HG03432 (cell line): ENCODE measurements around the gene FBLN1.
"Not testable (repeated sequence)": the region's sequence is repeated elsewhere in the genome, so short reads cannot be mapped to it uniquely, and the experiment has no call there.

Source experiments
- ATAC-seq: cut with Tn5 transposase; IDR thresholded peaks from one replicate; pipeline ENCODE4 v1.9.1; 2021; ENCODE audit warnings: mild to moderate bottlenecking, moderate library complexity; ENCODE audit not compliant: unreplicated experiment

FBLN1 gene

DNA sequence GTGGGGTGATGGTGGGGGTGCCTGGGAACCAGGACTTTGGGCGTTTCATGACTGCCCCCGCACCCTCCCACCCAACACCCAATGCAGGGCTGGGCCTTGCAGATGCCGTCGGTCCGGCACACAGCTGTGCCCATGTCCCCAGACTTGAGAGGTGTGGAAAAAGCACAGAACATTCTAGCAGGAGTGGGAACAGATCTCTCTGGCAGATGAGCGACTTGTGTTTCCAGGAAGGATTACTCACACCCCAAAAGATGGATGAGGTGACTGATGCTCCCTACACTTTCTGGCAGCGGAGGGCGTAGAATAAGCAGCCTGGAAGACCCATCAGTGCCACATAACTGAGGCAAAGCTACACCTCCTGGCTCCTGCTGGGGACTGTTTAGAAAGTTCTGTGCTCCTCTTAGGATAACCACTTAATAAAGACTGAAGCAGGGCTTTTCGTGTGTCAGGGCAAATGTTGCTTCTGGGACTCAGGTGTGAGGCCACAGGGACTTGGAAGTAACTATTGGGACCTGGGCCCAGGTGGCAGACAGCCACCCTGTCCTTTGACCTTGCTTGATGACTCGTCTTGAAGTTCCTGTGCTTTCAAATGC lies 24.2 kb downstream of the FBLN1 start:
- no peak for ATAC-seq

DNA sequence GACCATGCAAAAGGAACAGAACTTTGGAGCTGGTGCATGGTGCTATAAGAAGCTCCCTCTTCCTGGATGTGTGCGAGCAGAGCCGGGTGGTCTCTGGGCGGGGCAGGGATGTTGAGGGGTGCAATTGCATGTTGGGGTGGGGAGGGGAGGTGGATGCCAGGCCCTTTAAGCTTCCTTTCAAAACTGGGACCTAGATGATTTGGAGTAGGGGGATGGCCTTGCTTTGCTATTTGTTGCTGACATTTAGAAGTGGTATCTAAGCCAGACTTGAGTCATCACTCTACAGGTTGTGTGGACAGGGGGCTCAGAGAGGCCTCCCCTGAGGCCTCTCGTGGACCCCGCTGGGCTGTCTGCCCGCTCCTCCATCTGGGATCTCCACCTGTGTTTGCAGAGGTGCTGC lies 24.8 kb downstream of the FBLN1 start:
- no peak for ATAC-seq

DNA sequence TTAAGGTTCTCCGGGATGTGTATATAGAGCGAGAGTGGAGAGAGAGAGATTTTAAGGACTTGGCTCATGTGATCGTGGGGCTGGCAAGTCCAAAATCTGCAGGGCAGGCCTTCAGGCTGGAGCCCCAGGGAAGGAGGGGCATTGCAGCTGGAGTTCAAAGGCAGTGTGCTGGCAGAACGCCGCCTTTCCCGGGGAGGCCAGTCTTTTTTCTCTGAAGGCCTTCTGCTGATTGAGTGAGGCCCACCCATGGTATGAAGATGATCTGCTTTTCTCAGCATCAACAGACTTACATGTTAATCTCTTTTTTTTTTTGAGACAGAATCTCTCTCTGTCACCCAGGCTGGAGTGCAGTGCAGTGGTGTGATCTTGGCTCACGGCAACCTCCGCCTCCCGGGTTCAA lies 25.4 kb downstream of the FBLN1 start:
- ATAC-seq: no peak

DNA sequence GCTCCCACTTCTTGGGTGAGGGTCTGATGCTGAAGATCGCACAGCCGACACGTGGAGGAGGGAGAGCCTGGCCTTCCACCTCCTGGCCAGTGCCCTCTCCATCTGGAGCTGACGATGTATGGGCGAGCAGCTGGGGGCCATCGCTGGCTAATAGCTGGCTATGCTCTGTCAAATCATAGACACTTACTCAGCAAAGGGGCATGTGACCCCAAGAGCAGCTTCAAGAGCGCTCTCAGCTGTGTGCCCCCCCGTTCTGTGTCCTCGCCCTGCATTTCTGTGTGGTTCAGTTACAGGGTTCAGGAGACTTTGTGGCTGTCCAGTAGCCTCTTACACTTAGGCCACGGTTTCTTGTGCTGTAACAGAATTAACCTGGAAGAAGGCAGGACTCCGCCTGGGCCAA lies 26.4 kb downstream of the FBLN1 start:
- ATAC-seq: no peak

DNA sequence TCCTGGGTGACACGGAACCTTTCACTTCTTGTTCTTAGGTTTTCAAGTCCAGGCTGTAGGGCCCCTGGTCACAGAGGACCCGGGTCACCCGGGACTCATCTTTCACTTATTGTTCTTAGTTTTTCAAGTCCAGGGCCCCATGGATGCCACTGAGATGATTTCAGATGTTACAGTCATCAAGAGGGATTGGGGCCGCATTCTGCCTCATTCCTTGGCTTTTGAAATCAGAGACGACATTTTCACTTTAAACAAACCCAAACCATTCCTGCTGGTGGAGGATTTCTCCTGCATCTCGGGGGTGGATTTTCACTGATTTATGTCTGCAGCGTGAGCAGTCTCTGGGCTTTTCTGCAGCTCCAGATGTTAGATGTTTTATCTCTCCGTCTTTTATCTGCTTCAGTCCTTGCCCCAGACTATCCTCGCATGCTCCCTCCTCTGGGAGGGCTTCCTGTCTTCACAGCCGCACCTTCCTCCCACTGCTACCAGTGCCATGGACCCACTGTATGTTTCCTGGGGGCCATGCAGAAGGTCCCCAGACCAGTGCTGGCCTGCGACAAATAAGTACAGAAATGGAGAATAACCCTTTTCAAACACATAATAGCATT lies 27.4 kb downstream of the FBLN1 start:
- no peak for ATAC-seq

DNA sequence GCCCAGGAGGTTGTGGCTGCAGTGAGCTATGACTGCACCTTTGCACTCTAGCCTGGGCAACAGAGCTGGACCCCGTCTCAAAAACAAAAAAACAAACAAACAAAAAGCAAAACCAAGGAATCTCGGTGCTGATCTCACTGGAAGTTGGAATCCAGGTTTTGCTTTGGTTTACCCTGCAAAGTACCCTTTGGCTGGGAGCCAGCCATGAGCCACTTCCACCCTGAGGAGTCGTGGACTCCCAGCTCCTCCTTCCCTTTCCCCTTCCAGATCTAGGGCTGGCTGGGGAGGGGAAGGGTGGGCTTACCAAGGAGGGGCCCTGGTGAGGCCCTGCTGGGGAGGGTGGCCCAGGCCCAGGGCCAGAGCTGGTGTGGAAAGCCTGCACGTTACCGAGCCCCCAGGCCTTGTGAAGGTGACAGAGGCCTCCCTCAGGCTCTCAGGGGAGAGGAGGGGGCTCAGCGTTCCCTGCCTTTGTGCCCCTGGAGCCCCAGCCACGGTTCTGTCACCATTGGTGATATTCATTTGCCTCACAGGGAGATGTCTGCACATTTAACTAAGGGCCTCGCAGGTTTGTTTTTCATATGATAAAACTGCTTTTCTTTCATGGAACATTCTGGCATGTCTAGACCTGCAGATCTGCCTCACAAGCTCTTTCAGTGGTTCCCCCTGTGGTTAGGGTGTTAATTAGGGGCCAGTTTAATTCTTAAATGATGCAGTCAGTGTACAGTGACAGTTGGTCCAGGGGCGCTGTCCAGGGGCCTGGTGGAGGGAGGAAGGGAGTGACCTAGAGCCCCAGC lies 29.0 kb downstream of the FBLN1 start:
- ATAC-seq: no peak

DNA sequence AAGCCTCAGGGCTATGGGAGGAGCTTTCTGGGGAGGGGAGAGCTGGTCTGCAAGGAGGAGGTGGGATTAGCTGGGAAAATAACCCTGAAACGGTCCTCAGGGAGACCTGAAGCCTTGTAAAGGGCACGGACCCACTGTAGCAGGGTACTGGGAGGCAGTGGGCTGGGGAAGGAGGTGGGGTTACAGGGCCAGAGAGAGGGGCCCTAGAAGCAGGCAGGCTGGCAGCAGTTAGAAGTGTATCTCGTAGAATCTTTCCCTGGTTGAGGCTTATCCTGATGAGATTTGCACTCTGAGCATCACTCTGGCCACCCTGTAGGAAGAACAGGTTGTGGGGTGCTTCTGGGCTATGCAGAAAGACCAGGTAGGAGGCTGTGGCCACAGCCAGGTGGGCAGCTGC lies 29.6 kb downstream of the FBLN1 start:
- no peak for ATAC-seq

DNA sequence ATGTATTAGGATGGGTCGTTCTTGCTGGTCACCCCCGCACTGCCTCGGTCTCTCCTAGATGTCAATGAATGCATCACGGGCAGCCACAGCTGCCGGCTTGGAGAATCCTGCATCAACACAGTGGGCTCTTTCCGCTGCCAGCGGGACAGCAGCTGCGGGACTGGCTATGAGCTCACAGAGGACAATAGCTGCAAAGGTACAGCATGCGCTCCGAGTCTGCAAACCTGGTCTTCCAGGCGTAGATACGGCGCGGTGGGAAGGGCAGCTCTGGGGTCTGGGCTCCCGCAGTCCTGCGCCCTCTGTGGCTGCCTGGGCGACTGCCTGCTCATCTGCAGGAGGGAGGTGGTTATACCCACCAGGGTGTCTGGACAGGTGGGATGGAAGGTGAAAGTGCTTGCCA lies 31.0 kb downstream of the FBLN1 start:
- no peak for ATAC-seq

DNA sequence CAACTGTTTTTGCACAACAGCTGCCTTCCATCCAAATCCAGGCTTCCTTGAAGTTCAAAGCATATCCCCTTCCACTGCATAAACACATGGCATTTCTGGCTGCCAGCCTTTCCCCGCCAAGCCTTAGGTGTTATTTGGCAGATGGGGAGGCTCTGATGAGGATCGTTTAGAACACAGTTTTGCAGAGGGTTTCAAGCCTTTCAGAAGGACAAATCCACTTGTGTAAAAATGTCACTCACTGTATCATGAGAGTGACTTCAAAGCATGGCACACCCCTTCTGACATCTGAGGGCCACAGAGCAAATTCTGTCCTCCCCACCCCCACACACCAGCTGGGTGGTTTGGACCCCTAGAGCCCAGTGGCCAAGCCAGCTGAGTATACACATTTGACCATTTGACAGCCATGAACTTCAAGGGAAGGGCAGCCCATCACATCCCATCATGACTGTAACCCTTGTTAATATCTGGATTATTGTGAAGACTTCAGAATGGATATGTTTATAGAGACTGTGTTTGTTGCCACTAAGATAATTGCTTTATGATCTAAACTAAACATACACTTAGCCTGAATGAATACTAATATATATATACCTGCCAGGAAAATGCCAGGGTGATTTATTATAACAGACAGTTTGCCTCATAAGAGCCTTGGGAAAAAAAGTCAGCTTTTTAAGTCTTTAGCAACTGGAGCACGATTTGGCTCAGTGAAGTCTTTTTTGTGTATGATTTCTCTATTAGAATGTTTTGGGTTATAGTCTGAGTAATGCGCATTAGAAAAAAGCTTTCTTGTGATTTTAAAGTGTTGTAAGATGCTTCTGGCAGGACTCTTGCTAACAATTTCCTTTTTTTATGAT lies 31.9 kb downstream of the FBLN1 start:
- no peak for ATAC-seq

DNA sequence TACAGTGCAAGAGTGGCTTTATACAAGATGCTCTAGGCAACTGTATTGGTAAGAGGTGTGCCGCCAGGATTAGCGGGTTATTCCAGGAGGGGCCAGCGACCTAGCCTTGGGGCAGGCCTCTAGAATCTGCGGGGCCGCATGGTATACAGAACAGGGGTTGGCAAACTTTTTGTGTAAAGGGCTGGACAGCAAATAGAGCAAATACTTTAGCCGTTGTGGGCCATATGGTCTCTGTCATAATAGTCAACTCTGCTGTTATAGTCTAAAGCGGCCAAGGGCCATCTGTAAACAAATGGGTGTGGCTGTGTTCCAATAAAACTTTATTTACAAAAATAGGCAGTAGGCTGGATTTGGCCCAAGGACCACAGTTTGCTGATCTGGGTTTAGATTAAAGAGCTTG lies 32.6 kb downstream of the FBLN1 start:
- no peak for ATAC-seq

DNA sequence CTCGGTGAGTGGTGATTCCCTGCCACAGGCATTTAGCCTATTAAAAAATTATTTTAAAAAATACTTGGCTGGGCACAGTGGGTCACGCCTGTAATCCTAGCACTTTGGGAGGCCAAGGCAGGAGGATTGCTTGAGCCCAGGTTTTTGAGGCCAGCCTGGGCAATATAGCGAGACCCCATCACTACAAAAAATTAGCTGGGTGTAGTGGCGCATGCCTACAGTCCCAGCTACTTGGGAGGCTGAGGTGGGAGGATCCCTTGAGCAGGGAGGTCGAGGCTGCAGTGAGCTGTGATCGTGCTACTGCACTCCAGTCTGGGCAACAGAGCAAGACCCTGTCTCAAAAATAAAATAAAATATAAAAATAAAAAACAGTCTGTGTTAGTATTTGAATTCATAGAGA lies 33.2 kb downstream of the FBLN1 start:
- ATAC-seq: not testable (repeated sequence)

DNA sequence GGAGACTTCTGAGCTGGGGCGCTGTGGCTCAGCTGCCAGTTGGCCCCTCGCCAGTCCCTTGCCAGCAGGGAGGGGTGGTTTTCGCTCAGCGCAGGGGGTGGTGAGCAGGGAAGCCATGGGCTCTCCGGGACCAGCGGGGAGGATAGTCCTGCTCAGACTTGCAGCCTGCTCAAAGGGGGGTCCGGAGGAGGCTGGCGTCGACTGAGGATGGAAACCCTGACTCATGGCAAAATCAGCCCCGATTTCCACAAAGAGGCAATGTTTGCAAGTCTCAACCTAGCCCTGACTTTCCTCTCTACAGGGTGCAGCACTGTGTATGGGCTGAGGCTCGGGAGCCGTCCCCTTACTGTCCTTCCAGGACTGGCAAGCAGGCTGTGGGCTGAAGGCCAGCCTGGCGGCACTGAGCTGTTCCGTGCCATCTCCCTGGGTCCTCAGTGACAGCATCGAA lies 35.1 kb downstream of the FBLN1 start:
- no peak for ATAC-seq

DNA sequence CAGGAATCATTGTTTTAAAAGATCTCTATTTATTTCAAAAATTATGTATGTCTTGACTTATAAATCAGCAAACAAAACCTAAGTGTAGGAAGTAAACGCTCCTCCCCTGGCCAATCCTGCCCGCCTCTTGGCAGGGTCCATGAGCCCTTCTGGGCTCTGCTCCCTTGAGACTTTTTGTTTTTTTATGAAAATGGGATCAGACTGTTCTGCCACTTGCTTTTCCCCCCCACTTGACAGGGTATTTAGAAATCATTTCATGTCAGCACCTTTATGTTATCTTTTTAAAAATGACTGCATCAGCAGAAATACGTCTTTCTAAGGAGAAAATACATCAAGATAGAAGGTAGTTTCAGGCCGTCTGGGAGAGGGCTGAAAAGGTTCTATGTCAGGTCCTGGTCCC lies 35.6 kb downstream of the FBLN1 start:
- ATAC-seq: no peak

DNA sequence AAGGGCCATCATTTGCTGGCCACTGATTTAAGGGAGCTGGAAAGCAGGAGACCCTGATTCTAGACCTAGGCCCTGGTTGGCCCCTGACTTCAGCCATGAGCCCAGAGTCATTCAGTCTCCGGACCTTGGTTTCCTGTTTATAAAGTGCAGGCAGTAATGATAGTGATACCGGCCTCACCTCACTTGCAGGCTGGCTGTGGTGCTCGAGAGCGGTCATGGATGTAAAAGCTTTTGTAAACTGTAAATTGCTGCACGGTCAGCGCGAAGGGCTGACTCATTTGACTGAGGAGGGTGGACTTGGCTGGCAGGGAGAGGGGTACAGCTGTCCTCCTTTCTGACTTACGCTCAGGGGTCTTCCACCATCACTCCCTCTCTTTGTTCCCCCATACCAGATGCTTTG lies 37.4 kb downstream of the FBLN1 start:
- ATAC-seq: no peak

DNA sequence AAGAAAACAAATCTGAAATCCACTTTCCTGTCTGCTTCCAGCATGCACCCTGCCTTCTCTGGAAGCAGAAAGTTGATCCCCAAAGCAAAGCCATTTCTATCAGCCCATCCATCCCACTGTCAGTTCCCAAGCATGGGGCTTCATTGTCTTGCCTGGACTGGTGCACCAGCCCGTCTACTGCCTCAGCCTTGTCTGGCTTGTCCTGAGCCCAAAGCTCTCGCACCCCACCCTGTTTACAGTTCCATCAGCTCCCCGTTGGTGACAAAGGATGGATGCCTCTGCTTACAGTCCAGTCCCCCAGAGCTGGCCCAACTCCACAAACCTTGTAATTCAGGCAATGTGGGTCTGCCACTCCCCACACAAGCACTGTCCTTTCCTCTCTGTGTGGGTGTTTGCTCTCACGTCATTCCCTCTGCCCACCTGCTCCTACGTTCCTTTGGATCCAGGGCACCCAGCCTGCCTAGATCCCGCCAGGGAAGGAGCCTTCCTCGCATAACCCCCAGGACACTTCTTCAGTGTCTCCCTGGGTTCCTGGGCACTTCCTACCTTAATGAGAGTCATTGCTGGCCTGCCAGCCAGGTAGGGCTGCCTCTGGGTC lies 38.8 kb downstream of the FBLN1 start:
- ATAC-seq: no peak

DNA sequence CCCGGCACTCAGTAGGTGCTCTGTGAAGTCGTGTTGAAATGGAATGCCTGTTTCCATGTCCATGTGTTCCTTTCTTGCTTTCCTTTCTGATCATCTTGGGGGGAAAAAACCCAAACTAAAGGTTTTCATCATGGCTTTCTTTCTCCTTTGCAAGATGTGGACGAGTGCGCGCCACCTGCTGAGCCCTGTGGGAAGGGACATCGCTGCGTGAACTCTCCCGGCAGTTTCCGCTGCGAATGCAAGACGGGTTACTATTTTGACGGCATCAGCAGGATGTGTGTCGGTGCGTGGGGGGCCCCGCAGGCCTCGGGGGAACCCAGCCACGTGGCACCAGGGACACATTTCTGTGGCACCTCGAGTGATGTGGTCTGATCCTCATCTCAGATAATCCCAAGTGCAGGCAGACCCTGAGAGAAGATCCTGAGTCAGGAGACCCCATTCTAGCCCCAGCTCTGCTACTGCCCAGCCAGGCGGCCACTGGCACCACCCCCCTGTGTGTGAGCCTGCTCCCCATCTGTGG lies 39.4 kb downstream of the FBLN1 start:
- no peak for ATAC-seq

DNA sequence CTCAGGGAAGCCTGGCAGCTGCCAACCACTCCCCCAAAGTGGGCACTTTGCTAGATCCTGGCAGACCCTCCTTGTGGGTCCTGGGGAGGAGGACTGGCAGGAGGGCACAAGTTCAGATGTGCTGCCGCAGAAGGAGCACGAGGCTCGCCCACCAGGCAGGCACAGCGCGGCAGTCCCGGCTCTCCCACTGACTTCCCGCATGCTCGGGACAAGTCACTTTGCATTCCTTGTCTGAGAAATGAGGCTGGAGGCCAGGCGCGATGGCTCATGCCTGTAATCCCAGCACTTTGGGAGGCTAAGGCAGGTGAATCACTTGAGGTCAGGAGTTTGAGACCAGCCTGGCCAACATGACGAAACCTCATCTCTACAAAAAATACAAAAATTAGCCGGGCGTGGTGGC lies 40.1 kb downstream of the FBLN1 start:
- ATAC-seq: not testable (repeated sequence)

DNA sequence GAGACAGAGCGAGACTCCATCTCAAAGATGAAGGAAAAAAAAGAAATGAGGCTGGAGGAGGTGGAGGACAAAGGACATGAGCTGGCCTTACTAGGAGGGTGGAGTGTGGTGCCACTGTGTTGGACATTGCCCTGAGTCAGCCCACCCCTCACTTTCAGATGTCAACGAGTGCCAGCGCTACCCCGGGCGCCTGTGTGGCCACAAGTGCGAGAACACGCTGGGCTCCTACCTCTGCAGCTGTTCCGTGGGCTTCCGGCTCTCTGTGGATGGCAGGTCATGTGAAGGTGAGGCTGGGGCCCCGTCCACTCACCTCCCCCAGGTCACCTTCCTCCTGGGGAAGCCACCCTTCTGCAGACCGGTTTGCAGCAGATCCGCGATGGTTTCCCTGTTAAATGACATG lies 40.6 kb downstream of the FBLN1 start:
- no peak for ATAC-seq

DNA sequence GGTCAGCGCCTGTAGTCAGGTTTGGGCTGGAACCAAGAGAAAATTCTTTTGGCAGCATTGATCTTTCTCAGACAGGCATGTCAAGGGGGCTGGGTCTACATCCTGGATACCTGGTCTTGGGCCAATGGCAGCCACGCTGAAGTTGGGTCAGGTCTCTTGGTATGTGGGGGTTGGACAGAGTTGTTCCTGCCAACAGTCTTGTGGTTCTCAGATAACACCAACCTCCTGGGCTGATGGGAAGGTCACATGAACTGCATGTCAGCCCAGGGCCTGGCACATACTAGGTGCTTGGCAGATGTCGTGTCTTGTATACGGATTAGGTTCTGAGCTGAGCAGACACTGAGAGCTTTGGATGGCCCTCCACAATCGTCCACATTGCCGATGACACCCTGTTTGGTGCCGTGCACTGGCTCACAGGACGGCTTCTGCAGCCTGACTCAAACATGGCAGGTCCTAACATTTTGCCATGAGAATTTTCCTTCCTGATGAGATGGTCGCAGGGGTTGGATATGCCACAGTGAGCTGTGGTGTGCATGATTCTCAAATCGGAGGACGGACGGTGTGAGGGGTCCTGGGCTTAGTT lies 42.0 kb downstream of the FBLN1 start:
- ATAC-seq: no peak

DNA sequence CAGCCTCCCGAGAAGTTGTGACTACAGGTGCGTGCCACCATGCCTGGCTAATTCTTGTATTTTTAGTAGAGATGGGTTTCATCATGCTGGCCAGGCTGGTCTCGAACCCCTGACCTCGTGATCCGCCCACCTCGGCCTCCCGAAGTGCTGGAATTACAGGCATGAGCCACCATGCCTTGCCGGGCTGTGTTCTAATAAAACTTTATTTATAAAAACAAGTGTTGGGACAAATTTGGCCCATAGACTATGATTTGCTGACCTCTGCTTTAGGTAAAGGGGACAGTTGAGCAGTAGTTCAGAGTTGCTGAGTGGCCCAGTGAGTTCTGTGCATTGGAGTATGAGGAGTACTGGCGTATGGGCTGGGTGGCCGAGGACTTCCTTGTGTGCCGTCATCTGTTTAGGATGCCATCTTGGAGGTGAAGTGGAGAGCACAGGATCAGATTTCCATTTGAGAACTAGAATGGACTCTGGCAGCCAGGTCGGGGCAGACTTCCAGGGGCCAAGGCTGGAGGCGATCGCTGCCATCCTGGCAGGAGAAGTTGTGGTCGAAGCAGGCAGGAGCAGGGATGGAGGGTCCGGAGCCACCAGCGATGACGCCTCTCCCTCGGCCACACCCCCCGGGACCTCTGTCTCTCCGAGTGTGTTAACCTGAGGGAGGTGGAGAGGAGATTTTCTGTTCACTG lies 43.8 kb downstream of the FBLN1 start:
- ATAC-seq: no peak
